Measurements from ENCODE around the gene GNG4.
"Not testable (repeated sequence)": the region's sequence is repeated elsewhere in the genome, so short reads cannot be mapped to it uniquely, and the experiment has no call there.

Gene GNG4

GRCh38 chr1:235650341-235651169, 971 bp upstream of the GNG4 start:
- DNase-seq (ENCODE audit: low read depth in 3 of 3) = no peak

GRCh38 chr1:235648954-235649367, 623 bp downstream of the GNG4 start:
- DNase-seq (ENCODE audit: low read depth in 3 of 3) = peak; percentile 12 to 53 (median 31)

GRCh38 chr1:235648407-235648907, 1.1 kb downstream of the GNG4 start:
- no peak for DNase-seq (ENCODE audit: low read depth in 3 of 3)

GRCh38 chr1:235647537-235647936, 2.0 kb downstream of the GNG4 start:
- not testable (repeated sequence) for DNase-seq (ENCODE audit: low read depth in 3 of 3)

GRCh38 chr1:235646463-235646862, 3.1 kb downstream of the GNG4 start:
- no peak for DNase-seq (ENCODE audit: low read depth in 3 of 3)

- no peak for DNase-seq (ENCODE audit: low read depth in 3 of 3)
Observed at GRCh38 chr1:235644693-235645305, 4.8 kb downstream of the GNG4 start.

- DNase-seq (ENCODE audit: low read depth in 3 of 3) = no peak
Observed at GRCh38 chr1:235643837-235644692, 5.5 kb downstream of the GNG4 start.

GRCh38 chr1:235642943-235643371, 6.6 kb downstream of the GNG4 start:
- no peak for DNase-seq (ENCODE audit: low read depth in 3 of 3)

- peak; percentile 28 to 55 (median 47) for DNase-seq (ENCODE audit: low read depth in 3 of 3)
Observed at GRCh38 chr1:235642011-235642942, 7.3 kb downstream of the GNG4 start.

- DNase-seq (ENCODE audit: low read depth in 3 of 3) = no peak
Observed at GRCh38 chr1:235640580-235640979, 9.0 kb downstream of the GNG4 start.

GRCh38 chr1:235639226-235640205, 10.1 kb downstream of the GNG4 start:
- no peak for DNase-seq (ENCODE audit: low read depth in 3 of 3)

GRCh38 chr1:235638612-235639011, 11.0 kb downstream of the GNG4 start:
- DNase-seq (ENCODE audit: low read depth in 3 of 3) = not testable (repeated sequence)

- no peak for DNase-seq (ENCODE audit: low read depth in 3 of 3)
Observed at GRCh38 chr1:235637756-235638534, 11.6 kb downstream of the GNG4 start.

- no peak for DNase-seq (ENCODE audit: low read depth in 3 of 3)
Observed at GRCh38 chr1:235635938-235636662, 13.5 kb downstream of the GNG4 start.

- no peak for DNase-seq (ENCODE audit: low read depth in 3 of 3)
Observed at GRCh38 chr1:235632506-235633401, 16.8 kb downstream of the GNG4 start.

- no peak for DNase-seq (ENCODE audit: low read depth in 3 of 3)
Observed at GRCh38 chr1:235631816-235632215, 17.8 kb downstream of the GNG4 start.

GRCh38 chr1:235628316-235629005, 21.1 kb downstream of the GNG4 start:
- DNase-seq (ENCODE audit: low read depth in 3 of 3) = no peak

Measured in stimulated activated CD4-positive, alpha-beta T cell treated with anti-CD3 and anti-CD28 coated beads, TNF-alpha, amount 100 ng/mL, for 24 hours (primary cell).